SK-N-SH (cell line): ENCODE results near the gene DUSP10. TPM values are rescaled to one million over a fixed set of nuclear protein-coding genes. Genes with fewer than 3 reads are reported as not detected.
A peak's percentile ranks its signal among the peaks of the same experiment; 100 is the strongest.

ENCODE experiments used
- CTCF ChIA-PET: fragments of 300-600, 350-600 bp; formaldehyde crosslinking; extraction: SDS; loops from one replicate; lab custom pipeline; 2021; lab: Yijun Ruan, JAX
- POLR2A ChIA-PET: fragments of 350-600 bp; sonication (Branson Sonifier 250); formaldehyde crosslinking; extraction: SDS; loops from one replicate; lab custom pipeline; 2020; ENCODE audit warnings: antibody characterized with exemption, inconsistent platforms; lab: Yijun Ruan, JAX
- DNase-seq: peaks from one replicate; pipeline ENCODE4 v3.0.0; 2012
- H2AFZ ChIP-seq: fragments of 200-600 bp; sonication (generic); 2 replicates; pipeline ENCODE4 v1.8.1; 2016; ENCODE audit warnings: antibody characterized with exemption, mild to moderate bottlenecking, low read depth
- H3F3A ChIP-seq: fragments of 200-600 bp; sonication (generic); replicated peaks from 2 replicates; pipeline ENCODE3; 2016; ENCODE audit warnings: antibody characterized with exemption, mild to moderate bottlenecking; ENCODE audit not compliant: insufficient read depth
- H3K27ac ChIP-seq, 2 experiments: fragments of 200-500 bp in 1 of 2; fragments of 200-600 bp in 1 of 2; sonication (Bioruptor generic) in 1 of 2; sonication (generic), shearing (Covaris generic) in 1 of 2; 2 replicates each; pipeline versions ENCODE4 v1.5.1 to v1.6.1; 2014 to 2016; ENCODE audit warnings: low read depth in 2 of 2, inconsistent platforms in 1 of 2, low read length in 1 of 2, mild to moderate bottlenecking in 1 of 2, mixed read lengths in 1 of 2
- H3K27me3 ChIP-seq: fragments of 200-600 bp; sonication (generic), shearing (Covaris generic); 2 replicates; pipeline ENCODE4 v1.6.1; 2016; ENCODE audit warnings: mixed run types; ENCODE audit not compliant: insufficient read depth
- H3K36me3 ChIP-seq, 2 experiments: fragments of 200-500 bp in 1 of 2; fragments of 200-600 bp in 1 of 2; sonication (Bioruptor generic) in 1 of 2; sonication (generic) in 1 of 2; replicated peaks in 1 of 2; 2 replicates each; pipeline versions ENCODE3 to v1.5.1; 2014 to 2016; ENCODE audit warnings: low read length in 1 of 2, mild to moderate bottlenecking in 1 of 2; ENCODE audit not compliant: insufficient read depth in 2 of 2, control insufficient read depth in 1 of 2
- H3K4me1 ChIP-seq, 2 experiments: fragments of 200-500 bp in 1 of 2; fragments of 200-600 bp in 1 of 2; sonication (Bioruptor generic) in 1 of 2; sonication (generic), shearing (Covaris generic) in 1 of 2; 2 replicates each; pipeline versions ENCODE4 v1.5.1 to v1.6.1; 2014 to 2016; ENCODE audit warnings: low read depth in 1 of 2, low read length in 1 of 2, mixed run types in 1 of 2; ENCODE audit not compliant: insufficient read depth in 2 of 2, control insufficient read depth in 1 of 2
- H3K4me2 ChIP-seq: fragments of 200-600 bp; sonication (generic), shearing (Covaris generic); 2 replicates; pipeline ENCODE4 v1.6.1; 2017; ENCODE audit warnings: mixed run types
- H3K4me3 ChIP-seq, 2 experiments: fragments of 200-500 bp in 1 of 2; fragments of 200-600 bp in 1 of 2; sonication (Bioruptor generic) in 1 of 2; sonication (generic), shearing (Covaris generic) in 1 of 2; 2 replicates each; pipeline versions ENCODE4 v1.5.1 to v1.8.1; 2014 to 2016; ENCODE audit warnings: low read depth in 2 of 2, inconsistent platforms in 1 of 2, low read length in 1 of 2, mild to moderate bottlenecking in 1 of 2, mixed read lengths in 1 of 2, moderate library complexity in 1 of 2
- H3K79me2 ChIP-seq: fragments of 200-600 bp; sonication (generic); 2 replicates; pipeline ENCODE4 v1.8.1; 2017; ENCODE audit warnings: mild to moderate bottlenecking; ENCODE audit not compliant: insufficient read depth
- H3K9ac ChIP-seq: fragments of 200-600 bp; sonication (generic); 2 replicates; pipeline ENCODE4 v1.6.1; 2017; ENCODE audit warnings: mixed run types
- H3K9me2 ChIP-seq: fragments of 200-600 bp; sonication (generic); 2 replicates; pipeline ENCODE4 v1.6.1; 2017; ENCODE audit warnings: mixed run types
- H3K9me3 ChIP-seq: fragments of 200-600 bp; sonication (generic); 2 replicates; pipeline ENCODE4 v1.6.1; 2017; ENCODE audit warnings: mixed run types, mild to moderate bottlenecking, moderate library complexity
- H4K20me1 ChIP-seq: fragments of 200-600 bp; sonication (generic); 2 replicates; pipeline ENCODE4 v1.6.1; 2017; ENCODE audit warnings: mild to moderate bottlenecking, mixed run types; ENCODE audit not compliant: insufficient read depth
- CHD2 ChIP-seq: fragments of 150-350 bp; IDR thresholded peaks from 2 replicates; pipeline ENCODE4 v1.6.1; 2018; ENCODE audit warnings: low read length; ENCODE audit not compliant: partially characterized antibody
- CTCF ChIP-seq: fragments of 200-600 bp; sonication (generic); IDR thresholded peaks from 2 replicates; pipeline ENCODE4 v1.6.1; 2017; ENCODE audit warnings: antibody characterized with exemption, mild to moderate bottlenecking, moderate library complexity
- EP300 ChIP-seq, 2 experiments: IDR thresholded peaks; 2 replicates each; pipeline versions ENCODE4 v1.4.0 to v1.6.1; 2012; ENCODE audit warnings: borderline replicate concordance in 1 of 2, low read depth in 1 of 2, low read length in 1 of 2
- EZH2phosphoT487 ChIP-seq: fragments of 200-600 bp; sonication (generic); IDR thresholded peaks from 2 replicates; pipeline ENCODE4 v1.6.1; 2017; ENCODE audit warnings: low read depth, mixed run types, mild to moderate bottlenecking, antibody characterized with exemption, moderate library complexity, borderline replicate concordance
- GABPA ChIP-seq: IDR thresholded peaks from 2 replicates; pipeline ENCODE4 v1.4.0; 2012; ENCODE audit warnings: low read depth, mild to moderate bottlenecking
- IRF3 ChIP-seq: fragments of 150-350 bp; IDR thresholded peaks from 2 replicates; pipeline ENCODE4 v1.6.1; 2016; ENCODE audit warnings: mild to moderate bottlenecking, low read depth, low read length
- JUND ChIP-seq: IDR thresholded peaks from 2 replicates; pipeline ENCODE4 v1.4.0; 2012
- MAX ChIP-seq: IDR thresholded peaks from 2 replicates; pipeline ENCODE4 v1.4.0; 2012; ENCODE audit warnings: low read depth
- MXI1 ChIP-seq: IDR thresholded peaks from 2 replicates; pipeline ENCODE4 v1.6.1; 2012; ENCODE audit warnings: mild to moderate bottlenecking, low read depth, low read length, improper control_type of control experiment
- NFIC ChIP-seq: IDR thresholded peaks from 2 replicates; pipeline ENCODE4 v1.4.0; 2012; ENCODE audit warnings: borderline replicate concordance
- NRF1 ChIP-seq: IDR thresholded peaks from 2 replicates; pipeline ENCODE4 v1.6.1; 2012; ENCODE audit warnings: low read depth, mild to moderate bottlenecking, low read length
- PBX3 ChIP-seq: IDR thresholded peaks from 2 replicates; pipeline ENCODE4; 2012
- POLR2AphosphoS5 ChIP-seq: IDR thresholded peaks from 2 replicates; pipeline ENCODE4 v1.6.1; 2012; ENCODE audit warnings: low read depth, low read length
- REST ChIP-seq: IDR thresholded peaks from 2 replicates; pipeline ENCODE4 v1.6.1; 2012; ENCODE audit warnings: mild to moderate bottlenecking, low read depth, low read length, moderate library complexity
- SIN3A ChIP-seq: IDR thresholded peaks from 2 replicates; pipeline ENCODE4 v1.6.1; 2012; ENCODE audit warnings: low read depth, mild to moderate bottlenecking, low read length, moderate library complexity, borderline replicate concordance
- USF2 ChIP-seq: fragments of 150-350 bp; IDR thresholded peaks from 2 replicates; pipeline ENCODE4 v1.6.1; 2017; ENCODE audit warnings: antibody characterized with exemption, low read length, low read depth, borderline replicate concordance
- YY1 ChIP-seq: IDR thresholded peaks from 2 replicates; pipeline ENCODE4 v1.4.0; 2012; ENCODE audit warnings: low read depth, mild to moderate bottlenecking
- ZBTB33 ChIP-seq: IDR thresholded peaks from 2 replicates; pipeline ENCODE4 v1.4.0; 2012; ENCODE audit warnings: low read depth, borderline replicate concordance
- WGBS: methylation state at CpG from one replicate; pipeline ENCODE4 v1.1.6; 2017; ENCODE audit warnings: low lambda C conversion rate; 5-methylcytosine and 5-hydroxymethylcytosine counted together
- polyA plus RNA-seq, 3 experiments: library from polyadenylated mRNA; depleted of rRNA; stranded (reverse); fragments of >200 nt; gene quantifications; 2 replicates each; pipeline ENCODE4 v1.2.3, GENCODE V29; 2012

The DUSP10 gene
- polyA plus RNA-seq (2012; rRNA removed): 6.4 and 6.8 TPM in 2 replicates
- 5.0 and 5.2 TPM in 2 replicates for polyA plus RNA-seq (2012; cell fraction: cytosol; rRNA removed)
- 8.0 and 11.1 TPM in 2 replicates for polyA plus RNA-seq (2012; cell fraction: nucleus; rRNA removed)

- WGBS: 2% methylated on average over 44 of the region's 44 CpGs
- peak within 1 kb of the TSS; percentile 93 for H3K4me2 ChIP-seq
- peak within 1 kb of the TSS; percentile 84 for H3K9ac ChIP-seq
- H3K9me3 ChIP-seq: no peaks in the 10 kb centered on the region
- no peaks in the 10 kb centered on the region for H3K79me2 ChIP-seq
- H3F3A ChIP-seq: peaks cover 7% of the 10 kb centered on the region
- CTCF ChIA-PET: interaction anchor here (0.6 to 3.6 kb wide), 19 partner anchors 8 to 714 kb away, joined by 3 to 20 read pairs (median 4); no protein-coding TSS in a partner anchor
- H3K4me1 ChIP-seq: peaks cover 0 to 19% of the 10 kb centered on the region in 2 experiments; a peak in 2 of 4 replicates
- H3K9me2 ChIP-seq: no peaks in the 10 kb centered on the region
- peaks cover 0 to 16% of the 10 kb centered on the region in 2 experiments for H3K36me3 ChIP-seq
- peak within 1 kb of the TSS; percentile 57 to 94 for H3K4me3 ChIP-seq
- H3K27me3 ChIP-seq: no peaks in the 10 kb centered on the region
- peak within 1 kb of the TSS; percentile 96 to 98 for H3K27ac ChIP-seq
- peak; percentile 95 for DNase-seq
- POLR2A ChIA-PET: interaction anchor here (0.9 to 2.0 kb wide), 8 partner anchors 9 to 971 kb away, joined by 3 to 13 read pairs (median 4); no protein-coding TSS in a partner anchor
- no peaks in the 10 kb centered on the region for H4K20me1 ChIP-seq
- H2AFZ ChIP-seq: peak within 1 kb of the TSS; percentile 96
- TF ChIP-seq ZBTB33: no peak
- no peak for TF ChIP-seq YY1
- TF ChIP-seq EP300 (IDR thresholded peaks at IDR 0.05; ENCODE audit: borderline replicate concordance in 1 of 2, low read depth in 1 of 2, low read length in 1 of 2): peak; percentile 10 to 30; a peak in 1 of 4 replicates
- peak; percentile 28; the same call in 1 of the 2 replicates for TF ChIP-seq JUND
- no peak for TF ChIP-seq NRF1
- TF ChIP-seq CTCF: no peak
- TF ChIP-seq GABPA: no peak
- peak; percentile 92 for TF ChIP-seq MAX
- TF ChIP-seq CHD2: peak; percentile 61
- TF ChIP-seq NFIC: peak; percentile 45; the same call in 1 of the 2 replicates
- peak; percentile 99 for TF ChIP-seq PBX3
- TF ChIP-seq EZH2phosphoT487: no peak
- peak; percentile 78 for TF ChIP-seq MXI1
- TF ChIP-seq POLR2AphosphoS5: peak; percentile 54; the same call in 1 of the 2 replicates
- TF ChIP-seq SIN3A: peak; percentile 88; the same call in 1 of the 2 replicates
- TF ChIP-seq USF2: no peak
- TF ChIP-seq IRF3: peak; percentile 81
- TF ChIP-seq REST: no peak
Measured at GRCh38 chr1:221741703-221742554, at the start of gene DUSP10. DUSP10 (minus strand) TSS chr1:221742089; CDS start chr1:221739744, 2,345 bp downstream.
